HG03565 (cell line): ENCODE results near the gene F3.

Source experiments
- ATAC-seq: cut with Tn5 transposase; IDR thresholded peaks from one replicate; pipeline ENCODE4 v1.9.1; 2021; ENCODE audit warnings: mild to moderate bottlenecking, moderate library complexity; ENCODE audit not compliant: unreplicated experiment

Gene F3

GRCh38 chr1:94528826-94529225 lies 12.7 kb downstream of the F3 start:
- no peak for ATAC-seq

GRCh38 chr1:94528299-94528698 lies 13.3 kb downstream of the F3 start:
- ATAC-seq = no peak

- no peak for ATAC-seq
These were observed 14.0 kb downstream of the F3 start for GRCh38 chr1:94527447-94528031.

- no peak for ATAC-seq
These were observed 15.2 kb downstream of the F3 start for GRCh38 chr1:94526152-94526980.

GRCh38 chr1:94524531-94524930 lies 17.0 kb downstream of the F3 start:
- ATAC-seq = no peak

- ATAC-seq = no peak
These were observed 19.3 kb downstream of the F3 start for GRCh38 chr1:94522304-94522703.

- no peak for ATAC-seq
These were observed 22.2 kb downstream of the F3 start for GRCh38 chr1:94519351-94519750.

- no peak for ATAC-seq
These were observed 26.1 kb downstream of the F3 start for GRCh38 chr1:94515296-94515947.

GRCh38 chr1:94514095-94514727 lies 27.3 kb downstream of the F3 start:
- no peak for ATAC-seq

- ATAC-seq = no peak
These were observed 28.7 kb downstream of the F3 start for GRCh38 chr1:94512816-94513215.

- no peak for ATAC-seq
These were observed 37.0 kb downstream of the F3 start for GRCh38 chr1:94504601-94505000.

GRCh38 chr1:94503153-94503552 lies 38.4 kb downstream of the F3 start:
- ATAC-seq = no peak

- no peak for ATAC-seq
These were observed 39.6 kb downstream of the F3 start for GRCh38 chr1:94501935-94502334.

- ATAC-seq = no peak
These were observed 40.1 kb downstream of the F3 start for GRCh38 chr1:94501426-94501825.

- no peak for ATAC-seq
These were observed 45.3 kb downstream of the F3 start for GRCh38 chr1:94496076-94496755.

GRCh38 chr1:94490556-94490955 lies 51.0 kb downstream of the F3 start:
- ATAC-seq = no peak

GRCh38 chr1:94486990-94487389 lies 54.6 kb downstream of the F3 start:
- no peak for ATAC-seq

- peak; percentile 79 for ATAC-seq
These were observed 60.1 kb downstream of the F3 start for GRCh38 chr1:94481473-94481933.

- ATAC-seq = no peak
These were observed 61.9 kb downstream of the F3 start for GRCh38 chr1:94479682-94480081.
